ENCODE data around the gene C20orf204. TPM values are rescaled to one million over a fixed set of nuclear protein-coding genes. Genes with fewer than 3 reads are reported as not detected.

The C20orf204 gene
- total and polyA plus RNA-seq, 2 of the 4 experiments (the other 2 are of a cell fraction), result 0.09 to 0.18 TPM

DNA sequence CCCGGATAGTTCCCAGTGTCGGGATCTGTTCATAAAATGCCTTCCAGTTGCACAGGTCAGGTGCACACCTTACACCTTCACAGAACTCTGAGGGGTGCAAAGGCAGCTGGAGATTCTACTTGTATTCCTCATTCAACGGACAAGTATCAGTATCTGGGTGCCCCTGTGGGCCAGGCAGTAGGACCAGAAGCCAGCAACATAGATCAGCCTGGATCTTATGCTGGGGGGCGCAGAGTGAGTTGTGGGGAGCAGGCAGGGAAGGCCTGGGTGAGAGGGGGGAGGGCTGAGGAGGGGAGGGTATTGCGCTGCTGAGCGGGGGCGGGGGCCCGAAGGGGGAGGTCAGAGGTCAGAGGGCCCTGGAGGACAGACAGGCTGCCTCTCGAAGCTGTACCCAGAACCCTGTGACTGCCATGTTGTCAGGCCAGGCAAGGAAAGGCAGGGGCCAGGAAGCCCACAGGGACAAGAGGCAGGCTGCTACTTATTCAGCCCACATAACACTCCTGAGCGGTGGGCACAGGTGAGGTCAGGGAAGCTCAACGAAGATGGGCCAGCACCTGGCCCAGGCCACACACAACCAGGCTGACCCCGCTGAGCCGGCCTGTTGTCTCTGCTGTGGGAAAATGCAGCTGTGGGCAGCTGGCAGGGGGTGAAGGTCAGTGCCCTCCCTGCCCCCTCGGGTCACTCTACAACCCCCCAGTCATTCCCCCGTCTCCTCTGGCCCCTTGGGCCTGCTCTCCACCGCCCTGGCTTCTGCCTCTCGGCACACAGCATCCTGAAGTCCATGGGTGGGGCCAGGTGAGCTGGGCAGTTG, 45.0 kb downstream of the C20orf204 start:
- dilution Hi-C loops (cut with HindIII; ENCODE audit: low sequenced_read_pairs, unreplicated experiment) (no loop called here), in situ Hi-C loops (cut with MboI; ENCODE audit: low sequenced_read_pairs) (no loop called here)
- peaks cover 6 to 8% of the 10 kb centered on the region in 2 experiments; a peak in 3 of 4 replicates for H3K79me1 ChIP-seq (ENCODE audit: low read depth in 1 of 2, low read length in 2 of 2)

More for the DNA sequence above, 45.0 kb downstream of the C20orf204 start:
- H2BK20ac ChIP-seq (ENCODE audit: low read depth, low read length), result no peak overlapping the region
- no peak overlapping the region for H2AK5ac ChIP-seq (ENCODE audit: low read depth, low read length)
- H3K4me1 ChIP-seq (ENCODE audit: control insufficient read depth, insufficient read depth, low read length), result peaks cover 17% of the 10 kb centered on the region
- no peak for ATAC-seq (ENCODE audit: low read depth)
- H4K20me1 ChIP-seq (ENCODE audit: insufficient read depth, low read length), result peaks cover 15% of the 10 kb centered on the region
- WGBS, 2 experiments (ENCODE audit: extremely low coverage in 2 of 2, insufficient read length in 1 of 2), result 82% methylated on average over 5 of the region's 17 CpGs; no CpG with 5 or more reads in 1 of the 2 experiments
- H3K56ac ChIP-seq (ENCODE audit: extremely low read depth, insufficient read depth, low read length), result no peak overlapping the region
- no peak for TF ChIP-seq USF2 (IDR thresholded peaks at IDR 0.05; ENCODE audit: low read depth, low read length)
- TF ChIP-seq NFE2L2 (IDR thresholded peaks at IDR 0.05; ENCODE audit: low read depth, low read length), result no peak
- no peak for TF ChIP-seq CEBPB (IDR thresholded peaks at IDR 0.05; ENCODE audit: low read depth, low read length)
- TF ChIP-seq, protein P1, sequence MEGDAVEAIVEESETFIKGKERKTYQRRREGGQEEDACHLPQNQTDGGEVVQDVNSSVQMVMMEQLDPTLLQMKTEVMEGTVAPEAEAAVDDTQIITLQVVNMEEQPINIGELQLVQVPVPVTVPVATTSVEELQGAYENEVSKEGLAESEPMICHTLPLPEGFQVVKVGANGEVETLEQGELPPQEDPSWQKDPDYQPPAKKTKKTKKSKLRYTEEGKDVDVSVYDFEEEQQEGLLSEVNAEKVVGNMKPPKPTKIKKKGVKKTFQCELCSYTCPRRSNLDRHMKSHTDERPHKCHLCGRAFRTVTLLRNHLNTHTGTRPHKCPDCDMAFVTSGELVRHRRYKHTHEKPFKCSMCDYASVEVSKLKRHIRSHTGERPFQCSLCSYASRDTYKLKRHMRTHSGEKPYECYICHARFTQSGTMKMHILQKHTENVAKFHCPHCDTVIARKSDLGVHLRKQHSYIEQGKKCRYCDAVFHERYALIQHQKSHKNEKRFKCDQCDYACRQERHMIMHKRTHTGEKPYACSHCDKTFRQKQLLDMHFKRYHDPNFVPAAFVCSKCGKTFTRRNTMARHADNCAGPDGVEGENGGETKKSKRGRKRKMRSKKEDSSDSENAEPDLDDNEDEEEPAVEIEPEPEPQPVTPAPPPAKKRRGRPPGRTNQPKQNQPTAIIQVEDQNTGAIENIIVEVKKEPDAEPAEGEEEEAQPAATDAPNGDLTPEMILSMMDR (conservative IDR thresholded peaks at IDR 0.05; ENCODE audit: low read depth, low read length), result no peak
- TF ChIP-seq, protein P2, sequence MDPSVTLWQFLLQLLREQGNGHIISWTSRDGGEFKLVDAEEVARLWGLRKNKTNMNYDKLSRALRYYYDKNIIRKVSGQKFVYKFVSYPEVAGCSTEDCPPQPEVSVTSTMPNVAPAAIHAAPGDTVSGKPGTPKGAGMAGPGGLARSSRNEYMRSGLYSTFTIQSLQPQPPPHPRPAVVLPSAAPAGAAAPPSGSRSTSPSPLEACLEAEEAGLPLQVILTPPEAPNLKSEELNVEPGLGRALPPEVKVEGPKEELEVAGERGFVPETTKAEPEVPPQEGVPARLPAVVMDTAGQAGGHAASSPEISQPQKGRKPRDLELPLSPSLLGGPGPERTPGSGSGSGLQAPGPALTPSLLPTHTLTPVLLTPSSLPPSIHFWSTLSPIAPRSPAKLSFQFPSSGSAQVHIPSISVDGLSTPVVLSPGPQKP (IDR thresholded peaks at IDR 0.05; ENCODE audit: borderline replicate concordance, low read depth, low read length), result no peak
- no peak for TF ChIP-seq RFX5 (IDR thresholded peaks at IDR 0.05; ENCODE audit: low read depth, low read length)
- TF ChIP-seq MAZ (IDR thresholded peaks at IDR 0.05; ENCODE audit: borderline replicate concordance, low read depth, low read length), result no peak
- TF ChIP-seq MXI1 (IDR thresholded peaks at IDR 0.05; ENCODE audit: borderline replicate concordance, low read depth, low read length), result no peak
- TF ChIP-seq RAD21 (IDR thresholded peaks at IDR 0.05; ENCODE audit: low read length), result no peak
- intact Hi-C loops (cut with micrococcal nuclease), result no loop called here
- DNase-seq, result no peak
- no peak overlapping the region for H2BK120ac ChIP-seq (ENCODE audit: low read depth, low read length)
- H3K27ac ChIP-seq (ENCODE audit: insufficient read depth, low read length), result no peak overlapping the region
- H3K18ac ChIP-seq (ENCODE audit: low read depth, low read length), result no peak overlapping the region
- no peak overlapping the region for H3K23ac ChIP-seq (ENCODE audit: low read depth, low read length)
- H2AFZ ChIP-seq (replicated peaks; ENCODE audit: low read length, poor library complexity), result peak overlapping the region; percentile 83
- no peak overlapping the region; the same call in 1 of the 2 replicates for H3K4me2 ChIP-seq (ENCODE audit: low read depth, low read length)
- POLR2A ChIA-PET (ENCODE audit: unreplicated experiment), result no interaction called here
- no peak overlapping the region for H3K9ac ChIP-seq (ENCODE audit: low read depth, low read length)
- H3K14ac ChIP-seq (replicated peaks; ENCODE audit: low read depth, low read length), result no peak overlapping the region; the same call in 1 of the 2 replicates
- H3K27me3 ChIP-seq (ENCODE audit: control insufficient read depth, insufficient read depth, low read length), result peaks cover 34% of the 10 kb centered on the region
- H4K91ac ChIP-seq (ENCODE audit: insufficient read depth, low read depth, low read length), result no peak overlapping the region
- peaks cover 1% of the 10 kb centered on the region; the same call in 1 of the 2 replicates for H3K9me3 ChIP-seq (ENCODE audit: control insufficient read depth, insufficient read depth, low read length)
- no peak overlapping the region for H2AK9ac ChIP-seq (replicated peaks; ENCODE audit: low read depth, low read length, poor library complexity)
- H3K4ac ChIP-seq (ENCODE audit: low read depth, low read length), result no peak overlapping the region
- H3K36me3 ChIP-seq (ENCODE audit: control insufficient read depth, insufficient read depth, low read length), result peaks cover 3% of the 10 kb centered on the region; the same call in 1 of the 2 replicates
- no peak overlapping the region for H3K4me3 ChIP-seq (ENCODE audit: insufficient read depth, low read depth, low read length)
- no peak overlapping the region for H4K5ac ChIP-seq (ENCODE audit: low read depth, low read length)
- CTCF ChIA-PET, result interaction anchor here (0.6 kb wide), 1 partner anchor 22 kb away, joined by 3 read pairs; no protein-coding TSS in a partner anchor
- no peak overlapping the region for H2BK5ac ChIP-seq (ENCODE audit: low read depth, low read length, poor library complexity, severe bottlenecking)
- no peak overlapping the region for H2BK15ac ChIP-seq (ENCODE audit: low read depth, low read length)
- H4K8ac ChIP-seq (ENCODE audit: low read depth in 2 of 2, low read length in 2 of 2), result no peak overlapping the region
- no peaks in the 10 kb centered on the region for H3K9me1 ChIP-seq (ENCODE audit: insufficient read depth, low read length)
- no TSS peak for BruUV-seq (replicated peaks)

Measured in IMR-90 (cell line).